Limb (tissue), 2 donors: ENCODE measurements around the gene CTNND2.

Source experiments
- DNase-seq, 2 donors: peaks; one replicate each; pipeline ENCODE4 v3.0.0-alpha.2; 2016; ENCODE audit errors: extremely low spot score in 2 of 2

CTNND2 gene

GRCh38 chr5:11386398-11386797, 517.8 kb downstream of the CTNND2 start:
- DNase-seq, result no peak

DNA sequence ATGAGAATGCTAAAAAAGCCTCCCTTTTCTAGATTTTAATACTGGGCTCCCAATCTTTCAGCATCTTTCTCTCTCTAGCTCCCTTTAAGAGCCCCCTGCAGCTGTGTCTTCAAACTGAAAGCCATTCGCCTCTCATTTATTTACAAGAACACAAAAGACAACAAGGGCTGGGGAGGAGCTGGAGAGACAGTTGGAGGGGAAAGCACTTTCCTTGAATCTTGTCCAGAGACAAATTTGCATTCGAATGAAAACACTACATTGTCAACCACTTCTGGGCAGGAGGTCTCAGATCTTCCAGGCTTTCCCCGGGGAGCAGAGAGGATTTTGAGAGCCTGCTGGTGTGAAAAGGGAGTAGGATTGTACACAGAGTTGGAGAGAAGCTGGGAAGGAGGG, 518.3 kb downstream of the CTNND2 start:
- no peak for DNase-seq

DNA sequence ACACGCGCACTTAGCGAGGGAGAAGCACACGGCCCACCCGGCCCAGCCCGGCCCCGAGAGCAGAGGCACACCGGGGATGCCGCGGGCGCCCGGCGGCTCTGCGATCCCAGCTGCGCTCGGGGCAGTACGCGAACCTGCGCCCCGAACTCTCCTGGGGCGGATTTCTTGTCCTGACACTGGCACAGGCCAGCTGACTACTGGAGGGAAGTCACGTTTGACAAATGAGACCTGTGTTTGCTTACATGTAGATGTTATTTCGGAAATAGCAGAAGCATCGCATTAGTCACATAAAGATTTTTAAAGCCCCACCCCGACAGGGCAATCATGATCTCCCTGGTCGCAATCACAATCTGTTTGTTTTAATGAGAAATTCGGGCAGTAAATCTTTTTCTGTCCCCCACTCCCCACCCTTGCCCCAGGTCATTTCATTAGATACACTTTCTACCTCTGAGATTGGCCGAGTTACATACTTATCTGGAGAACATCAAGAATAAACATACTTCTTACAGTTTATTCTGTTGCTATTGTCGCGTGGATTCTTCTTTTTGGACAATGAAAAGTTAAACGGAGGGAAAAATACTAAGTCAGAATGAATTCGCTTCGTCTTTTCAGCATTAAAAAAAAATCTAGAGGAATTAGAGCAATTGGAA, 518.9 kb downstream of the CTNND2 start:
- no peak for DNase-seq

- peak in 1 of 2 donors; percentile 61 for DNase-seq
These were observed 519.6 kb downstream of the CTNND2 start for GRCh38 chr5:11384441-11385250.

- DNase-seq, result no peak
These were observed 520.6 kb downstream of the CTNND2 start for GRCh38 chr5:11383506-11384095.

- no peak for DNase-seq
These were observed 525.8 kb downstream of the CTNND2 start for GRCh38 chr5:11378461-11378860.

GRCh38 chr5:11377896-11378295, 526.4 kb downstream of the CTNND2 start:
- DNase-seq, result no peak

- no peak for DNase-seq
These were observed 532.1 kb downstream of the CTNND2 start for GRCh38 chr5:11372191-11372590.

DNA sequence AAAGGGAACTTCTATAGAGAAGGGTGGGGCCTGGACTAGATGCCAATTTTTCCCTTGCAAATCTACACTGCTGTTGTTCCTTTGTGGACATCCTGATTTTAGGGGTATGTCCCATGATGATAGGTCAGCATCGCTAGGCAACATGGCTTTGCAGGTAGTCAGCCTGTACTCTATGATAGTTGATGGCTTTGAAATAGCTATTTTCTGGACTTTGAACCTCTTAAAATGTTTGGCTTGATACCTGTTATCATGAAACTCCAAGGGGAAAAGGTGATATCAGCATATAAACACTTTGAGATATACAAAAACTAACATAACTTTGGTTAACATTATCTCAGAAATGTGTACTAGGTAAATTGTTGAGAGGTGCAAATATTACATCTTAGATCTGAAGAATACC, 533.2 kb downstream of the CTNND2 start:
- no peak for DNase-seq

DNA sequence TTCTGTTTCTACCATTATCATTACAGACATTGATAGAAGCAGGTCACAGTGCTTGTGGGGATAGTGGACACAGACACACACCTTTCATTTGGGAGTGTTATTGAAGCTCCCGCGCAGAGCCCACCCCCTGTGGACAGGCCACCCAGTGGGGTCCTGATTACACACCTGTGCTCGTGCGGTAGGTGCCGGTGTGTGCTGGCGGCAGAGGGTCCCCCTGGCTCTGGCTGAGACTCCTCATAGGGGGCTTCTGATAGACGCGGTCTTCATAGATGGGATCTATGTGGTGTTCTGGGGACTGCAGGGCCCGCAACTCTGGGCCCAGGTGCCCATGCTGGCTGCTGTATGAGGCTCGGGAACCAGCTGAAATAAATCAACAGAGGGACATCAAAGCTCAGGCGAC, 539.7 kb downstream of the CTNND2 start:
- no peak for DNase-seq

GRCh38 chr5:11363631-11364178, 540.5 kb downstream of the CTNND2 start:
- no peak for DNase-seq

GRCh38 chr5:11361768-11362167, 542.5 kb downstream of the CTNND2 start:
- no peak for DNase-seq

GRCh38 chr5:11357928-11358327, 546.3 kb downstream of the CTNND2 start:
- DNase-seq, result no peak

- DNase-seq, result no peak
These were observed 548.8 kb downstream of the CTNND2 start for GRCh38 chr5:11355491-11355890.

DNA sequence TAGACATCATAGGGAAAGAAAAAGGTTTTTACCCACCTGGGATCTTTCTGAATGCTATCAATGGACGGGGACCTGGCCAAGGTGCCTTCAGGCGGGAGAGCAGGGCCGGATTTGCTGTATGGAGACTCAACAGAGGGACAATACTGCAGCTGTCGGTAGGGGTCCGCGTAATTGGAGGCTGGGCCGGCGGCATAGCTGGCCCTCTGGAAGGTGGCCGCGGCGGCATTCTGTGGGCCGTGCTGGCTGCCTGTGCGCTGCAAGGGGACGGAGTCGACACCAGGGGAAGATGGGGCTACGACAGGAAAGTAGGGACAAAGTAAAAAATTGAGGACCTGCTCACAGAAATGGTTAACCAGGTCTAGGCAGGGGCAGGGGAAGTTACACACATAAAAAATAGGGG, 557.9 kb downstream of the CTNND2 start:
- no peak for DNase-seq

GRCh38 chr5:11335881-11336760, 568.1 kb downstream of the CTNND2 start:
- no peak for DNase-seq

DNA sequence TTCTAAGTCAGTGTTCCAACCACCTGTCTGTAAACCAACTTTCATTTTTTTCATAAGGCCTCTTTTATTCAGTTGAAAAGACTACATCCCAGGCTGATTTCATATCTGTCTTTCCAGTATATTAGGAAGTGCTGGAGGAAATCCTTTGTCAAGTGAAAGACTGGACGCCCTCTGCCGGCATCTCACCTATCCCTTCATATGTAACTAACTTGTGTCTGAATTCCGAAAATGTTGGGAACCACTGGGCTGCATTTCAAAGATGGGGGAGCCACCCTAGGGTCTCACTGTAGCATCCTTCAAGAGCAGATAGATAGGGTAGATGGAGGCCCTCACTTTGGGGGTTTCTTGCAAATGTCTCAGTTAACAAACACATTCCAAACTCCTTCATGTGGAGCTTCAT, 569.8 kb downstream of the CTNND2 start:
- no peak for DNase-seq

DNA sequence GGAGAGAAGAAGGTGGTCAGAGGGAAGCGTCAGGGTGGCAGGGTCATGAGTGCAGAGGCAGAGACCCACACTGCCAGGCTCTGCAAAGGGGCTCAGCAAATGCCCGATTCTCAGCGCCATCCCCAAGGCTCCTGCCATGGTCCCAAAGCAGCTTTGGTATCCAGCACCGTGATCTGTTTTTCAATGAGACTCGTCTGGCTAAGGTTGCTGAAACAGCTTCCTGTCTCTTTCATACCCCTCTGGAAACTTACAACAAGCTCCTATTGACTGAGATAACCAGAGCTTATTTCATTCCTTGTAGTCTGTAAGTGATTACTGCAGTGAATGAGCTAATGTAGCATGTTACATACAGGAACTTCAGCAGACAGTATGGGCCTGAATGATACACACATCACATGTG, 574.6 kb downstream of the CTNND2 start:
- DNase-seq, result no peak

DNA sequence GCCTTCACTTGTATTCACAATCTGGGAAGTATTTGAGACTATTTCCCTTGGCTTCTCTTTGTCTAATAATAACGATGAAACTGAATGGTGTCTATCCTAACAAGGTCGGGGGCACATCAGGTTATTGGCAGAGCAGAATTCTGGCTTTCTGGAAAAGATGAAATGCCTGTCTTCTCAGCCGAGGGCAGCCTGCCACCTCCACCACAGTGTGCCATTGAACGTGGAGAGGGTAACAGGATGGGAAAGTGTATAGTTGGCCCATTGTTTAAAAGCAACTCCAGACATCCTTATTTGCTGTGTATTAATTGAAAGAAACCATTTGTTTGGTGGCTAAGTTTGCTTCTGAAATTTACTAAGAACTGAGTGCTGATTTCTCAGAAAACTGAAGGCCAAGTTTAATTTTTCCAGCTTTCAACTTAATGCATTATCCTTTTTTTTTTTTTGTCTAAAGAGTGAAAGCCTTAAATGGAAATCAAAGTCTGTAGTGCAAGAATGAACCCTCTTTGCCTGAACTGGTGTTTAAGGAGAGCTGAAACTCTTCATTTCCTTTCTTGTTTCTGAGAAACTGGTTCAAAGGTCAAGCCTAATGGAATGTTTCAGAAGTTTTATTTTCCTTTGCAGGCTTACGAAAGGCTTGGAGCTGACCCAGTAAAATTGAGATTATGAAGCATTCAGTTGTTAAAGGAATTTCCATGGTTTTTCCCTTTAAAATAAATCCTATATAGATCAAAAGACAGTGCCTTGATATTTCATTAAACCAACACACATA, 579.5 kb downstream of the CTNND2 start:
- no peak for DNase-seq

GRCh38 chr5:11323761-11324160, 580.5 kb downstream of the CTNND2 start:
- DNase-seq, result no peak

GRCh38 chr5:11322133-11322532, 582.1 kb downstream of the CTNND2 start:
- no peak for DNase-seq
